PC-9 (cell line): ENCODE measurements around the gene JDP2. TPM values are rescaled to one million over a fixed set of nuclear protein-coding genes. Genes with fewer than 3 reads are reported as not detected.

Experiments used
- BruUV-seq: library from RNA; stranded (reverse); fragments of 400-500 nt; replicated peaks from 2 replicates; lab custom pipeline; 2021; lab: Mats Ljungman, UMichigan
- CTCF ChIA-PET: fragments of 300-600 bp; sonication (Branson Sonifier 250); formaldehyde crosslinking; loops from one replicate; lab custom pipeline; 2022; ENCODE audit warnings: antibody characterized with exemption; lab: Charles Lee
- POLR2A ChIA-PET: fragments of 300-600 bp; sonication (Branson Sonifier 250); formaldehyde crosslinking; loops from one replicate; lab custom pipeline; 2022; ENCODE audit warnings: antibody characterized with exemption; ENCODE audit not compliant: unreplicated experiment; lab: Charles Lee
- DNase-seq, 2 experiments: peaks; one replicate each; pipeline versions ENCODE4 v3.0.0 to v3.0.0-alpha.2; 2015 to 2022; ENCODE audit warnings: mixed read lengths in 1 of 2
- H2AFZ ChIP-seq: fragments of 200-600 bp; sonication (generic); 2 replicates; pipeline ENCODE4 v1.8.1; 2017; ENCODE audit warnings: antibody characterized with exemption
- H3F3A ChIP-seq: fragments of 200-600 bp; sonication (generic); 2 replicates; pipeline ENCODE4 v1.8.1; 2017; ENCODE audit warnings: antibody characterized with exemption, mild to moderate bottlenecking, low read depth; ENCODE audit not compliant: insufficient read depth
- H3K27ac ChIP-seq: fragments of 200-600 bp; sonication (generic); 2 replicates; pipeline ENCODE4 v1.6.1; 2016; ENCODE audit warnings: mixed run types
- H3K27me3 ChIP-seq: fragments of 200-600 bp; sonication (generic); 2 replicates; pipeline ENCODE4 v1.6.1; 2016; ENCODE audit warnings: low read depth, mixed run types; ENCODE audit not compliant: insufficient read depth
- H3K36me3 ChIP-seq: fragments of 200-600 bp; sonication (generic); 2 replicates; pipeline ENCODE4 v1.6.1; 2016; ENCODE audit warnings: low read depth, mixed run types
- H3K4me1 ChIP-seq: fragments of 200-600 bp; sonication (generic); replicated peaks from 2 replicates; pipeline ENCODE4 v1.6.1; 2016; ENCODE audit warnings: mixed run types; ENCODE audit not compliant: insufficient read depth
- H3K4me2 ChIP-seq: fragments of 200-600 bp; sonication (generic); 2 replicates; pipeline ENCODE4 v1.6.1; 2017; ENCODE audit warnings: mixed run types
- H3K4me3 ChIP-seq: fragments of 200-600 bp; sonication (generic); 2 replicates; pipeline ENCODE4 v1.6.1; 2016; ENCODE audit warnings: mixed run types
- H3K79me2 ChIP-seq: fragments of 200-600 bp; sonication (generic); 2 replicates; pipeline ENCODE4 v1.6.1; 2017; ENCODE audit warnings: low read depth, mixed run types
- H3K9me2 ChIP-seq: fragments of 200-600 bp; sonication (generic); 2 replicates; pipeline ENCODE4 v1.8.1; 2017; ENCODE audit warnings: mild to moderate bottlenecking; ENCODE audit not compliant: insufficient read depth
- H3K9me3 ChIP-seq: fragments of 200-600 bp; sonication (generic); 2 replicates; pipeline ENCODE4 v1.8.1; 2016; ENCODE audit warnings: low read depth; ENCODE audit not compliant: insufficient read depth
- H4K20me1 ChIP-seq: fragments of 200-600 bp; sonication (generic); 2 replicates; pipeline ENCODE4 v1.8.1; 2017; ENCODE audit not compliant: insufficient read depth
- EZH2 ChIP-seq: fragments of 200-600 bp; sonication (generic); IDR thresholded peaks from 2 replicates; pipeline ENCODE4 v1.8.0; 2017; ENCODE audit warnings: antibody characterized with exemption, low read depth
- intact Hi-C: fragments of 100-400 bp; cut with micrococcal nuclease; formaldehyde crosslinking; loops from one replicate; pipeline ENCODE4 v1.10.0; 2022; ENCODE audit not compliant: unreplicated experiment
- total RNA-seq: library from RNA; stranded (reverse); gene quantifications from 2 replicates; pipeline ENCODE4 v1.2.3, GENCODE V29; 2021
- TF ChIP-seq, protein P1 (sequence below): fragments of 200-600 bp; sonication (generic); conservative IDR thresholded peaks from 2 replicates; pipeline ENCODE4 v1.6.1; 2017; ENCODE audit warnings: mixed run types, antibody characterized with exemption, mild to moderate bottlenecking, moderate library complexity

The JDP2 gene
- total RNA-seq, 1 experiment from 2014 or later: 186 TPM

DNA sequence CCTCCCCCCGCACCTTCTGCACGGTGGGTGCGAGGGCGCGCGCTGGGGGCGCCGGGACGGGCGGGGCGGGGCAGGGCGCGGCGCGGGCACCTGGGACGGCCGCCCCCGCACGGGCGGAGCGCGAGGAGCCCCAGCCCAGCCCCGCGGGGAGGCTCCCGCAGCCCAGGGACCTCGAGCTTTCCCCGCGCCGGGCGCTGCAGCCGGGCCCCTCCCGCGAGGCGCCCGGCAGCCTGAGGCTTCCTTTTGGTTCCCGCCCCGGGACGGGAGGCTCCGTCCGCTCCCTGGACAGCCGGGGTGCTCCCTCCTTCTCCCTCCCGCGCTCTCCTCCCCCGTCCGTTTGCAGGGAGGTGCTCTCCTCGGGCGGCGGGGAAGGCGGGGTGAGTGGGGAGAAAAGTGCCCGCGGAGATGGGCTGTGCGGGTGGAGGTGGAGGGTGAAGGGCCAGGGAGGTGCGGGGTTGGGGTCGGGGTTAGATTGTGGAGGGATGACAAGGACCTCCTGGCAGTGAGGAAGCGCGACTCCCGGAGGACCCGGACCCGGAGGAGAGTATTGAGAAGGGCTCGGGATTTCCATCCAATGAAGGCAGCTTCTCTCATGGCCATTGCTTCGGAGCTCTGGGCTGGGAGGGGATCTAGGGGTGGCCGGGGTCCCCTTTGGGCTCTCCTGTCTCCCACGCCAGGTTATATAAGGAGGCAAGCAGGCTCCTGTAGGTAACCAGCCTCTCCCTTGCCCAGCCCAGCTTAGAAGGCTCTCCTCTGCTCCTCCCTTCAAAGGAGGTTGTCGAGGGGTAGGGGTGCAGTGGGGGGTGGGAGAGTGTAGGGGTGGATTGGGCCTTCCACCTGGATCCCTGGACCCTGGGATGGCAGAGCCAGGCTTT is 645 bp downstream of the JDP2 start:
- DNase-seq: peak in 1 of 2 experiments; percentile 47

DNA sequence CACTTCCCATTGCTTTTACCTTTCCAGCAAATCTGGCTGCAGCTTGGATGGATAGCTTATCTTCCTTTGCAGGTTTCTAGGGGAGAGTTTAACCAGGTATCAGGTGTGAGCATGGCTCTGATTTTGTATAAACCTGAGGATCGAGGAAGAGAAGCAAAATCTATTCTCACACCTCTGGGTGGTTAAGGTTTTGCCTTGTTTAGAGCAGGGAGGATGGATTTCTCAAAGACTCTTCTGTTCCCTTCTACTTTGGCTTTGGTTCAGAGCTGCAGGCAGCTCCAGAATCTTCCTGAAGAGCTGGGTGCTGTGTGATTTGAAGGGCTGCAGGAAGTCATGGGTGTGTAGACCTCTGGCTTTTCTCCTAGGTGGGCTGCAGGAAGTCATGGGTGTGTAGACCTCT is 1.7 kb downstream of the JDP2 start:
- no peak overlapping the region for H3K27ac ChIP-seq
- H3K9me2 ChIP-seq: no peaks in the 10 kb centered on the region
- H3K27me3 ChIP-seq: no peaks in the 10 kb centered on the region
- peaks cover 52% of the 10 kb centered on the region for H4K20me1 ChIP-seq
- intact Hi-C loops: loop anchor here (2.0 kb wide), 1 partner anchor 13 kb away; no protein-coding TSS in a partner anchor
- no TSS peak for BruUV-seq
- DNase-seq: no peak
- H3K4me1 ChIP-seq: peaks cover 52% of the 10 kb centered on the region
- no peak overlapping the region for H2AFZ ChIP-seq
- H3K4me2 ChIP-seq: peak overlapping the region; percentile 94
- TF ChIP-seq EZH2: no peak
- TF ChIP-seq, protein P1, sequence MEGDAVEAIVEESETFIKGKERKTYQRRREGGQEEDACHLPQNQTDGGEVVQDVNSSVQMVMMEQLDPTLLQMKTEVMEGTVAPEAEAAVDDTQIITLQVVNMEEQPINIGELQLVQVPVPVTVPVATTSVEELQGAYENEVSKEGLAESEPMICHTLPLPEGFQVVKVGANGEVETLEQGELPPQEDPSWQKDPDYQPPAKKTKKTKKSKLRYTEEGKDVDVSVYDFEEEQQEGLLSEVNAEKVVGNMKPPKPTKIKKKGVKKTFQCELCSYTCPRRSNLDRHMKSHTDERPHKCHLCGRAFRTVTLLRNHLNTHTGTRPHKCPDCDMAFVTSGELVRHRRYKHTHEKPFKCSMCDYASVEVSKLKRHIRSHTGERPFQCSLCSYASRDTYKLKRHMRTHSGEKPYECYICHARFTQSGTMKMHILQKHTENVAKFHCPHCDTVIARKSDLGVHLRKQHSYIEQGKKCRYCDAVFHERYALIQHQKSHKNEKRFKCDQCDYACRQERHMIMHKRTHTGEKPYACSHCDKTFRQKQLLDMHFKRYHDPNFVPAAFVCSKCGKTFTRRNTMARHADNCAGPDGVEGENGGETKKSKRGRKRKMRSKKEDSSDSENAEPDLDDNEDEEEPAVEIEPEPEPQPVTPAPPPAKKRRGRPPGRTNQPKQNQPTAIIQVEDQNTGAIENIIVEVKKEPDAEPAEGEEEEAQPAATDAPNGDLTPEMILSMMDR: no peak
- peaks cover 60% of the 10 kb centered on the region for H3K79me2 ChIP-seq
- H3K36me3 ChIP-seq: peaks cover 29% of the 10 kb centered on the region
- ChIA-PET CTCF (interaction anchor here (0.6 to 1.9 kb wide), 5 partner anchors 13 to 210 kb away, joined by 3 to 13 read pairs (median 5); no protein-coding TSS in a partner anchor), POLR2A (interaction anchor here (0.6 to 0.7 kb wide), 6 partner anchors 29 to 936 kb away, joined by 3 to 16 read pairs (median 7); partner anchors contain the start of gene ISCA2)
- peak overlapping the region; percentile 90 for H3K4me3 ChIP-seq
- peaks cover 17% of the 10 kb centered on the region for H3F3A ChIP-seq
- no peaks in the 10 kb centered on the region for H3K9me3 ChIP-seq

More for the DNA sequence above, 645 bp downstream of the JDP2 start:
- no peaks in the 10 kb centered on the region for H3K9me2 ChIP-seq
- H4K20me1 ChIP-seq: peaks cover 41% of the 10 kb centered on the region
- intact Hi-C loops: loop anchor here (2.0 kb wide), 1 partner anchor 14 kb away; no protein-coding TSS in a partner anchor
- TF ChIP-seq EZH2: no peak
- TF ChIP-seq, protein P1: no peak
- peaks cover 18% of the 10 kb centered on the region for H3K36me3 ChIP-seq
- ChIA-PET CTCF (interaction anchor here (0.6 to 1.9 kb wide), 7 partner anchors 14 to 1383 kb away, joined by 3 to 18 read pairs (median 6); no protein-coding TSS in a partner anchor), POLR2A (interaction anchor here (0.6 to 1.0 kb wide), 12 partner anchors 22 to 790 kb away, joined by 3 to 17 read pairs (median 6); no protein-coding TSS in a partner anchor)
- H3K4me3 ChIP-seq: peak overlapping the region; percentile 90
- no TSS peak for BruUV-seq
- peaks cover 17% of the 10 kb centered on the region for H3F3A ChIP-seq
- H3K4me2 ChIP-seq: peak overlapping the region; percentile 94
- H2AFZ ChIP-seq: peak overlapping the region; percentile 70
- H3K27ac ChIP-seq: no peak overlapping the region
- no peaks in the 10 kb centered on the region for H3K27me3 ChIP-seq
- peaks cover 3% of the 10 kb centered on the region; the same call in 1 of the 2 replicates for H3K9me3 ChIP-seq
- H3K4me1 ChIP-seq: peaks cover 52% of the 10 kb centered on the region
- H3K79me2 ChIP-seq: peaks cover 49% of the 10 kb centered on the region

DNA sequence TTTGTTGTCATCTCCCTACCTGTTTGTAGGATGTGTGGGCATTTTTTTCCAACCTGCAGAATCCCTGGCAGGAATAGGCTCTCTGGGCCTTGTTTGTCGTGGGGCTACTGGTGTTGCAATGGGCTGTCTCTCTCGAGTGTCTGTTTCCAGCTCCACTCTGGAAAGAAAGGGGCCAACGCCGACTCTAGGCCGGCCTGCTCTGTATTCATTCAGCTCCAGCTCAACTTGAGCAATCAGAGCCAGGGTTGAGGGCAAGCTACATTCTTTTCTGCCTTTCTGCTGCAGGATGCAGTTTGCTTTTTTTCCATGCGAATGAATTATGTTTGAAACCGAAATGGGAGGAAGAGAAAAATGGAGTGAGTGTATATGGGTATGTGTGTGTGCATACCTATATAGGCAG is 2.3 kb downstream of the JDP2 start:
- TF ChIP-seq, protein P1: no peak
- no peak for TF ChIP-seq EZH2
- peak overlapping the region; percentile 90 for H3K4me3 ChIP-seq
- H4K20me1 ChIP-seq: peaks cover 57% of the 10 kb centered on the region
- H3K36me3 ChIP-seq: peaks cover 35% of the 10 kb centered on the region
- H2AFZ ChIP-seq: no peak overlapping the region
- no peak for DNase-seq
- ChIA-PET POLR2A (interaction anchor here (0.5 to 1.0 kb wide), 4 partner anchors 9 to 165 kb away, joined by 3 to 4 read pairs (median 4); no protein-coding TSS in a partner anchor), CTCF (interaction anchor here (0.6 to 1.5 kb wide), 4 partner anchors 10 to 122 kb away, joined by 3 to 6 read pairs (median 4); no protein-coding TSS in a partner anchor)
- H3K27me3 ChIP-seq: no peaks in the 10 kb centered on the region
- peaks cover 65% of the 10 kb centered on the region for H3K79me2 ChIP-seq
- H3K9me2 ChIP-seq: no peaks in the 10 kb centered on the region
- peaks cover 49% of the 10 kb centered on the region for H3K4me1 ChIP-seq
- no TSS peak for BruUV-seq
- no peaks in the 10 kb centered on the region for H3K9me3 ChIP-seq
- intact Hi-C loops: no loop called here
- H3F3A ChIP-seq: peaks cover 14% of the 10 kb centered on the region
- H3K27ac ChIP-seq: no peak overlapping the region
- peak overlapping the region; percentile 94 for H3K4me2 ChIP-seq
